DOHH2 (cell line): ENCODE measurements around the gene PDPR.
"Not testable (repeated sequence)": the region's sequence is repeated elsewhere in the genome, so short reads cannot be mapped to it uniquely, and the experiment has no call there.

Experiments used
- CTCF ChIP-seq: fragments of 200-600 bp; sonication (generic); IDR thresholded peaks from one replicate; pipeline ENCODE4 v1.5.1; 2014; ENCODE audit warnings: antibody characterized with exemption, mild to moderate bottlenecking, low read depth, low read length; ENCODE audit not compliant: poor library complexity, severe bottlenecking
- EZH2phosphoT487 ChIP-seq: fragments of 200-600 bp; sonication (generic); IDR thresholded peaks from 2 replicates; pipeline ENCODE4 v1.6.1; 2017; ENCODE audit warnings: borderline replicate concordance, mild to moderate bottlenecking, antibody characterized with exemption, low read length, moderate library complexity, mixed read lengths

- TF ChIP-seq CTCF, EZH2phosphoT487: not testable (repeated sequence)
Measured at GRCh38 chr16:70081219-70081618, 32.9 kb upstream of the PDPR start.
